HG02973 (cell line): Measurements from ENCODE around the gene VPS37B.
A peak's percentile ranks its signal among the peaks of the same experiment; 100 is the strongest.
"Not testable (repeated sequence)": the region's sequence is repeated elsewhere in the genome, so short reads cannot be mapped to it uniquely, and the experiment has no call there.

Source experiments
- ATAC-seq: cut with Tn5 transposase; IDR thresholded peaks from one replicate; pipeline ENCODE4 v1.9.1; 2021; ENCODE audit warnings: moderate library complexity; ENCODE audit not compliant: unreplicated experiment

VPS37B gene

DNA sequence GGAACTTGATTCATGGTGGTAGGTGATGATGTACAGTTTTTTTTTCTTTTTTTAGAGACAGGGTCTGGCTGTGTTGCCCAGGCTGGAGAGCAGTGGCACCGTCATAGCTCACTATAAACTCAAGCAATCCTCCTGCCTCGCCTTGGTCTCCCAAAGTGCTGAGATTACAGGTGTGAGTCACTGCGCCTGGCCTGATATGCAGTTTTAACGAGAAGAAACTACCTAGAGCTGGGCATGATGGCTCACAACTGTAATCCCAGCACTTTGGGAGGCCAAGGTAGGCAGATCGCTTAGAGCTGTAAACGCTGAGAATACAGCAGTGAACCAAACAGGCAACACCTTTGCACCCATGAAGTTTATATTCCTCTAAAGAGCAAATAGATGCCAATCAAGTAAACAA is 13.0 kb upstream of the VPS37B start:
- ATAC-seq: no peak

DNA sequence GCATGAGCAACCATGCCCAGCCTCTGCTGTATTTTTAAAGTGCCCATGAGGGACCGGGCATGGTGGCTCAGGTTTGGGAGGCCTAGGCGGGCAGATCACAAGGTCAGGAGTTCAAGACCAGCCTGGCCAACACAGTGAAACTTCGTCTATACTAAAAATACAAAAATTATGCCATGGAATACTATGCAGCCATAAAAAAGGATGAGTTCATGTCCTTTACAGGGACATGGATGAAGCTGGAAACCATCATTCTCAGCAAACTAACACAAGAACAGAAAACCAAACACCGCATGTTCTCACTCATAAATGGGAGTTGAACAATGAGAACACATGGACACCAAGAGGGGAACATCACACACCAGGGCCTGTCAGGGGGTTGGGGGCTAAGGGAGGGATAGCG is 9.3 kb upstream of the VPS37B start:
- ATAC-seq: not testable (repeated sequence)

DNA sequence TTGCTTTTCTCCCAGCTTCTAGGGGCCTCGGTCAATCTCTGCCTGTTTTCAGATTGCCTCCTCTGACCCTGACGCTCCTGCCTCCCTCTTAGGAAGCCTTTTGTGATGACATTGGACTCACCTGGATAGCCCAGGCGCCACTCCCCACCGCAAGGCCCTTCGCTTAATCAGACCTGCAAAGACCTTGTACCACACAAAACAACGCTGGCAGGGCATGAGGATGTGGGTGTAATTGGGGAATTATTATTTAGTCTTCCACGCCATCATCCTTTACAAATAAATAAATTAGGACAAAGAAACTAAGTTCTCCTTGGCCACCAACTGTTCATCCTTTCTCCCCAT is 7.7 kb upstream of the VPS37B start:
- no peak for ATAC-seq

DNA sequence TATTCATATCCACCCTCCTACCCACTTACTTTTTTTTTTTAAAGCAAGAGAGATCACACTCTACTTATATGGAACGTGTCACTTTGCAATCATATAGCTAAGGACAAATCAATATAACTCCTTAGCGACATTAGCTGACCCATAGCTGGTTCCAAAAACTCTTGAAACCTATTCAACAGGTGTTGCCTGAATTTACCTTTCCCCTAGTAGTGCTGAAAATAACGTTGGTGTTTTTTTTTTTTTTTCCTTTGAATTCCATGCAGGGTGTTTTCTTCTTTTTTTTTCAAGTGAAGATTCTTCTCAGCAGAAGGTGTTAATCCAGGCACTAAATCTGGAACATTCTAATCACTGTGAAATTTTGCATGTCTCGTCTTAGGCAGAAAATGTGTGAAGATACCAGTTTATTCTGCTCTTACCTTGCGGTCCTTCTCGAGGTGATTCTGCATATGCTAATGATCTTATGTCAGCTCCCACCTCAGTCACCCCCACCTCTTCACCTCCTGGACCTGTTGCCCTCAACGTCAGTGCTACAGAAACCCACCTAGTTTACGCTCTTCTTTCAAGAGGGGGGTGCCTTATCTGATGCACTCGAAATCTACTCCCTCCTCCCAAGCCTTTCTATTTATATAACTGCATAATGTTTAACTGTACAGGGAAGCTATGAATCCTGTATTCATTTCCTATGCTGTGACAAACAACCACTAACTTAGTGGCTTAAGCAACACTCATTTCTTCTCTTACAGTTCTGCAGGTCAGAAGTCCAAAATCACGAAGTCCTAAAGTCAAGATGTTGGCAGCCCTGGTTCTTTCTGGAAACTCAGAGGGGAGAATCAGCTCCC is 7.1 kb upstream of the VPS37B start:
- no peak for ATAC-seq

DNA sequence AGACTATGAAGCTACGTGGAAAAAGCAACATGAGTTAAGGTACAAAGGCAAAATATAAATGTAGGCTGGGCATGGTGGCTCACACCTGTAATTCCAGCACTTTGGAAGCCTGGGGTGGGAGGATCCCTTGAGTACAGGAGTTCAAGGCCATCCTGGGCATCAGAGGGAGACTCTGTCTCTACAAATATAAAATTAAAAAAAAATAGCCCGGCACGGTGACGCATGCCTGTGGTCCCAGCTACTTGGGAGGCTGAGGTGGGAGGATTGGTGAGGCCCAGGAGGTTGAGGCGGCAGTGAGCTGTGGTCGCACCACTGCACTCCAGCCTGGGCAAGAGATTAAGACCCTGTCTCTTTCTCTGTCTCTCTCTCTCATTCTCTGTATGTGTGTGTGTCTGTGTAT is 4.0 kb upstream of the VPS37B start:
- no peak for ATAC-seq

DNA sequence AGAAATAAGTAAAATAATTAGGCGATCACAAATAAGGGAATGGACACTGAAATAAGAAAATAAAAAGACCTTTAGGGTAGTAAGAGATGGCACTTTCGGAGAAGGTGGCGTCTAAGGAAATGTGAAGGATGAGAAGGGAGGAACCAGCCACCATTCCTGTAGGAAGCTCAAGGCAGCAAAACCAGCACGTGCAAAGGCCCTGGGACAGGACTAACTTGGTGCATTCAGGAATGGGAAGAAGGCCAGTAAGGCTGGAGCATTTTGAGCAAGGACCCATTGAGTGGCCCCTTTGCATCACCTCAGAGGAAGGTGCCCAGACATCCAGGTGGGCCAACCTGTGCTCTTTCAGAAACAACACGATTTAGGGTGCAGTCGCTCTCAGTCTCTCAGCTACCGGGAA is 738 bp upstream of the VPS37B start:
- ATAC-seq: no peak

DNA sequence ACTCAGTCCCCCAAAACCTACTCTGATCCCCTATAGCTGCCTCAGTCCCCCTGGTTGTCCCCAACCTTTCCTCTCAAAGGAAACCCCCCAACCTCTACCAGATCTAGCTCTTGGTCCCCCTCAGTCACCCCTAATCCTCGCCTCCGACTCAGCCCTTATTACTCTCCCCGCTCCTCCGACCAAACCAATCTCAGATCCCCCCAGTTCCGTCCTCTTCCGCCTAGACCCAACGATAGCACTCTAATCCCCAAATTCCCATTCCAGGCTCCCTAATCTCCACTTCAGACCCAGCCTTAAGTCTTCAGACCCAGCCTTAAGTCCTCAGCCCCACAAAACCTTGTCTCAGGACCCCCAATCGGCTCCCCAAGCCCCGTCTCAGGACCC is 612 bp downstream of the VPS37B start:
- ATAC-seq: no peak

DNA sequence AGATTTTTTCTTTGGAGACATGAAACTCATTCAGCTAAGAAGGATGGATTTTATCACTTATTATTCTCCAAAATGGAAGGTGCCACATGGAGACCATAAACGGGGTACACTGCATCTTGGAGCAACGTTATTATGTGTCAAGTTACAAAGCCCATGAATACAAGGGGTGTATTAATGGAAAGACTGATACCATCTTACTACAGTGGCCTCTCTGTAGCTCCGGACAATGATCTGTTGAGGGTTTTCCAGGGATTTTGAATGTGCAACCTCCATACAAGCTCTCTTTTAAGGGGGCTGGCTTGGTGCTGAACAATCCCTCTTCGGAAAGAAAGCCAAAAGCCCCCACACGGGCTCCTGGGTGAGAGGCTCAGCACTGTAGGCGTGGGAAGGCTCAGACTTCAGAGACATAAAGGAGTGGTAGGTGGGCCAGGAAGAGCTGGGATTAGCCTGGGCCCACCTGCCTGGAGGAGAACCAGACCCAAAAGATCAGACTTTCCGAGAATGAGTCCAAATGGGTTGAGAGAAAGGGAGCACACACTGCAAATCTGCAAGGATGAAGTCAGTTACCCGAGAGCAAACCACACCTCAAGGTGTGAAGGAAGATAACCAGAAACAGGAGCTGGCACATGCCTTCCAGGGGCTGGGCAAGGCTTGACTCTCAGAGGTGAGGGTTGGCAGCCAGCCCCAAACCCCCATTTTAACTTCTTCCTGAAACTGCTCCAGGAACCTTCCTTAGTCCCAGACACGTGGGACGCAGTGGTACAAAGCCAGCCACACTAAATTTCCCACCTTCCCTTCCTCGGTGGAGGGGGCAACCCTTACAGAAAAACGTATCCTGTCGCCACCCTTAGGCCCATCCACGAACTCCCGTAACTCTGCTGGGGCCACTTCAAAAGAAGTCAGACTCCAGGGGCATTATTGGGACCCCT is 1.5 kb downstream of the VPS37B start:
- ATAC-seq: no peak

DNA sequence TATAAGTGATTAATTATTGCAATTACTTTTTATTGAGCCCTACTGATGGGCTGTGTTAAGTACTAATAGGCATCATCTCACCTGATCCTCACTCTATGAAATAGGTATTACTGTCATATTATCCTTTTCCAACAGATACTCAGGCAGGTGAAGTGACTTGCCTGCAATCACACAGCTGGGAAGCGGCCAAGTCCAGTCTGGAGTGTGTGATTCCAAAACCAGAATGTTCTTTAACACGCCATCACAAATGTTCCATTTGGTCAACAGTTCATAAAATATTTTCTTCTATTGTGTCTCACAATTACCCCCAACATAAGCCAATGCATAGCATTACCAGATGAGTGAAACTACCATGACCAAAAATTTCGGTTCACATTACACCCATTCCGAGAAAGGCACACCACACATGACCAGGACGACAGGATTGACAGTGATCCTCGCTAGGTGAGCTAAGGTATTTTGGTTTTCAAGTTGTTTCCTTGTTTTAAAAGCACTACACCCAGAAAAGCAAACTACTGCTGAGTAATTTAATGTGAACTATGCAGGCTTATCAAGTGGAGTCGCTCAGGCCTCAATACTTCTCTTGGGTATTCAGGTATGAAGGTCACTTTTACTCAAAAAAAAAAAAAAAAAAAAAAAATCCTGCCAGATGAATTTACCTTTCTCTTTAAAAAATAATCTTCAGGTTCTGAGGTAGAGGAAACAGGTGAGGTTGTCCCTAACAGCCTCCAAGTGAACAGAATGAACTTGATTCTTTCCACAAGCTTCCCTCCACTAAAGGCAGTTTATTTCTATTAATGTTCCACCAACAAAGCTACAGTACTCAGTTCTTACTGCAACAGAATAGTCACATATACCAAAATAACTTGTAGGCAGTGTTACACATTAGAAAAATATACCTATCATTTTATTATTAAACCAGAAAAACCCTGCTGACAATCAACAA is 2.4 kb downstream of the VPS37B start:
- no peak for ATAC-seq

DNA sequence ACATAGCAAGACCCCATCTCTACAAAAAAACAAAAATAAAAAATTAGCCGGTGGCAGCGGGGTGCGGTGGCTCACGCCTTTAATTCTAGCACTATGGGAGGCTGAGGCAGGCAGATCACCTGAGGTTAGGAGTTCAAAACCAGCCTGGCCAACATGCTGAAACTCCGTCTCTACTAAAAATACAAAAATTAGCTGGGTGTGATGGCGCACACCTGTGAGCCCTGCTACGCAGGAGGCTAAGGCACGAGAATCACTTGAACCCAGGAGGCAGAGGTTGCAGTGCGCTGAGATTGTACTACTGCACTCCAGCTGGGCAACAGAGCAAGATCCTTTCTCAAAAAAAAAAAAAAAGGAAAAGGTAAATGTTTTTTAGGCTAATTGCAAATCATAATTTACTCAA is 3.2 kb downstream of the VPS37B start:
- not testable (repeated sequence) for ATAC-seq

DNA sequence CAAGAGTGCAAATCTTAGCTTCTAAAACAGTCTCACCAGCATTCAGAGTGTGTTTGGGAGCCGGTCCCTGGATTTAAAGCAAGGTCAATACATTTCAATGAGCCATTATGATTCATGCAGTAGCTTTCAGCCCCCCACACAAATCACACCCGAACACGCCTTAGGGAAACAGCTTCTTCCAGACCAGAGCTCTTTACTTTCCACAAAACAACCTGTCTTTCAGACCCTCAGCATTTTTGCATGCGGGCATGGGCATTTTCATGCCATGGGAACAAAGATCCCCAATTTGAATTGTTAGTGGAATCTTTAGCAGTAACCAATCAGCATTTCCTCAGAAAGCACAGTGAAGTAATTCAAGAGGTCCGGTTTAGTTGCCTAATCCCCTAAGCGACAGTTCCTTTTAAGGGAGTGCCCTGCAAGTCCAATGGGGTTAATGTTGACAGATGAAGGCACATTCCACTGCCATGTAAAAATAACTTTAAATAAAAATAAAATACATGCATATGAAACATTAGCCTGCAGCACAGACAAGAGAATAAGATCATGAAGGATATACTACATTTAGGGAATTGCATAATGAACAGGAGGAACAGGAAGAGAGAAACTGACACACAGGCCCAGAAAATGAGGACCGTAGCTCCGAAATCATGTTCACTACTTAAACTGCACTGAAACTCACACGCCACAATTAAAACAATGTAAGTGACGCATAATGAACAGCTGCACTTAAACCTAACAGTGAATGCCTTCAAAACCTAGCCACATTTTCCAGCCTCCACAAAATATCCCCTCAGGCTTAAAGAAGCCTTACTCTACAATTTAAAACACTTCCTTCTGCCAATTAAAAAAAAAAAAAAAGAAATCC is 4.0 kb downstream of the VPS37B start:
- ATAC-seq: no peak

DNA sequence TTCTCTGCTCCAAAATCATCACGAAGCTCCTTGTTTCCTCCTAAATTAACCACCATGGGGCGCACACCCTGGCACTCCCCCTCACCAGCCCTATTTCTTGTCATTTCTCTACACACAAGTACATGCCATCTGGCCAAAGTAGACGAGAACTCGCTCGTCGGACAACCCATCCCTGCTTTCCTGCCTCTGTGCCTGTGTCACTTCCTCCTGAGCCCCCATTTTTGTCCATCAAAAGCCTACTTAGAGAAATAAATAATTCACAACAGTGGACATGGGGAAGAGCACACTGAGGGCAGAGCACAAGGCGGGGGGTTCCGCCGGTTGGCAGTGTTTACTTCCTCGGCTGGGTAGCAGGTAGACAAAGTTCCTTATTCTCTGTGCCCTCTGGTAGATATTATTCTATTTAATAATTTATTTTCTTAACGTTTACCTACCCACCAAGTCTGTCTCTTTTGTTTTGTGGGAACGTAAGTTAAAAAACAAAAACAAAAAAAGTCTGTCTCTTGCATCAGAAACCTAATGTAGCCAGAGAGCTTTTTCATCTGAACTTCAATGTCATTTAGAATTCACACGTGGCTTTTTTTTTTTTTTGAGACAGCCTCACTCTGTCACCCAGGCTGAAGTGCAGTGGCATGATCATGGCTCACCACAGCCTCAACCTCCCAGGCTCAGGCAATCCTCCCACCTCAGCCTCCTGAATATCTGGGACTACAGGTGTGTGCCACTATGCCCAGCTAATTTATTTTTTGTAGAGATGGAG is 6.0 kb downstream of the VPS37B start:
- ATAC-seq: no peak

DNA sequence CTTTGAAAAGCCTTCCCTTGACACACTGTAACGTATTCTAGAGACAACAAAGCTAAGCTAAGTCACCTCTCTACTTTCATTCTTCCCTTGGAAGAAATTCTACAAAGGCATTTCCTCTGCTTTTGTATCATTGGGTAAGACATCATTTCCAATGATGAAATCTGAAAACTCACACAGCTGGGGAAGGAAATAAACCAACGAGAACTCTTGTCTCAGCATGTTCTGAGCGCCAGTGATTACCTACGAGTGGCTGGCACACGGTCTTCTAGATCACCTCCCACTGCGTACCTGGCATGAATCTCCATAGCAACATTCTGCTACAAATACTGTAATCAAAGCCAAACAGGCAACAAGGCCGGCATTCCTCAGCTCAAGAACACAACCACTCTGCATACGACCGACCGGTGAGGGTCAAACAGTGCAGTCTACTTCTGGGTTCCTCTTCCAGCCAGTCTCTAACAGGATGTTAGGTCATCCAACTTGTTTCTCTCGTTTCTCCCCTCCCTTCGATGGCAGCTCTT is 7.6 kb downstream of the VPS37B start:
- ATAC-seq: peak; percentile 46

DNA sequence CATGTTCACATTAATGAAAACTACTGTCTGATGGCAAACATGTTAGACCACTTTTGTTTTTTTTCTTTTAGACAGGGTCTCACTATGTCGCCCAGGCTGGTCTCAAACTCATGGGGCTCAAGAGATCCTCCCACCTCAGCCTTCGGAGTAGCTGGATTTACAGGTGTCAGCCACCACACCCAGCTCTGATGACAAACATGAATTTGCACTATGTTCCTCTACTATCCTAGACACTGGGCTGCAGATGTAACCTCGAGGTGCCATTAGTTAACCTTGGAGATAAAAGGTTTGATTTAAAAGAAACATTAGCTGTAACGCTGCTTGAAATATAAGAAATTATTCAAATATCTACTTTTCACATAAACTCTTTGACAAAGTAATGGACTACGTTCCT is 8.1 kb downstream of the VPS37B start:
- no peak for ATAC-seq

DNA sequence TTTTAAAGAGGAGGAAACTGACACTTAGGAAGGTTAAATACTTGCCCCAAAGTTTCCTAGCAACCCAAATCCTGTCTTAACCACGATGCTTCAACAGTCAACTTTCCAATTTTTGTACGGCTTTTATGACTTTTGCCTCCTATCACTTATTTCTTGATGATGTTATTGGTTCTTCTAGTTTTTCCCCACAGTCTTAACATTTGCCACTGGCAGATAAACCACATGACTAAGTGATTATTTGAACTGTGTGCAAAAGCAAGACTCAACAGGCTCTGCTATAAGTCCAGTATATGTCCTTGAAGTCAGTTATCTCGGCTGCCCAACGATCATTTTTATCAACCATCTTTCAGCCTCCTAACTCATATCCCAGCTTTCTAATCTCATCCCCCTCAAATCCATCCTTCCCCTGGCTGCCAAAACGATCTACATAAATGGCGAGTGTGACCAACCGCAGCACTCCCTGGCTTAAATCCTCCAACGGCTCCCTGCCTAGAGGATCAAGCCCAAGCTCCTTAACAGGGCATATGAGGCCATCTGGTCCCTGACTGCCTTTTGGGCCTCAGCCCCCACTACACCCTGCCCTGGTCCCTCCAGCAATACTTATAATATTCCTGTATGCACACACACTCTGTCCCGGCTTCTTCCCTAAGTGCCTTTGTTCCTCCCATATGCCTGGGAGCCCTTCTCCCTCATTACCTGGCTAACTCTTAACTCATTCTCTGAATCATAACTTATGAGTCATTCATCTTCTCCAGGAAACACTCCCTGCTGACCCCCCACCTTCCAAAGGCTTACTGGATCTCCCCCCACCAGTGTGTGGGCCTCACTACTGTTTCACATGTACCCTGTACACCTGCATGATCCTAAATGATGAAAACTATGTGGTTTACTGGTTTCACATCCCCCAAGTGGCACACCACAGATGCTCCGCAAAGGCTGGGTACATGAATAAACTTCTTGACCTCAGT is 8.8 kb downstream of the VPS37B start:
- ATAC-seq: no peak

DNA sequence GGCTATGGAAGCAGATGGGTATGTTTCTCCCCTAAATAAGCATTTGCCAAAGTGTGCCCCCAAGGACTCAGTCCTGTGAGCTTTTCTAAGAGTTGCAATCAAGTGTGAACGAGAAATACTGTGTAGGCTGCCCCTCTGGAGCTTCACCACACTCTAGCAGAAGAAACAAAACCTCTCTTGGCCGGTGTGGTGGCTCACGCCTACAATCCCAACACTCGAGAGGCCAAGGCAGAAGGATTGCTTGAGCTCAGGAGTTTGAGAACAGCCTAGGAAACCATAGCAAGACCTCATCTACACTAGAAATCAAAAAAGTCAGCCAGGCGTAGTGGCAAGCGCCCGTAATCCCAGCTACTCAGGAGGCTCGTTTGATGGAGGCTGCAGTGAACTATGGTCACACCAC is 9.8 kb downstream of the VPS37B start:
- ATAC-seq: no peak

DNA sequence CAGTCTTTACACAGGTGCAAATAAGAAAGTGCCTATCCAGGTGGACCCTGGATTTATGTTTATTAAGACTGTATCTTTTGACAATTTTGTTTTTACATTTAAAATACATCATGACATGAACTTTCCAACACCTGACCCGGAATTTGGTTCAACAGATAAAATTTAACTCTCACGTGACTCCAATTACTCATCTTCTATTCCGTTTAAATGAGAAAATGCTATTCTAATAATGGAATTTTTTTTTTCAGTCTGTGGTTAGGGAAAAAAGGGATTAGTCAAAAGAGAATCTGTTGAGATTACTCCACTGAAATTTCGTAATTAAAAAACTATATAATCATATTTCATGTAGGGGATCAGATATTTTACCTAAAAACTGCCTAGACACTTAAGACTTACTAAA is 11.1 kb downstream of the VPS37B start:
- no peak for ATAC-seq
